NCI-H345 (cell line): Measurements from ENCODE around the gene LGI4.

Source experiments
- DNase-seq: peaks from one replicate; lab custom pipeline; 2025; lab: John Stamatoyannopoulos, UW

Gene LGI4

GRCh38 chr19:35085947-35086346 lies 48.9 kb downstream of the LGI4 start:
- DNase-seq: no peak

- no peak for DNase-seq
Observed at GRCh38 chr19:35084509-35084762, 50.4 kb downstream of the LGI4 start.

DNA sequence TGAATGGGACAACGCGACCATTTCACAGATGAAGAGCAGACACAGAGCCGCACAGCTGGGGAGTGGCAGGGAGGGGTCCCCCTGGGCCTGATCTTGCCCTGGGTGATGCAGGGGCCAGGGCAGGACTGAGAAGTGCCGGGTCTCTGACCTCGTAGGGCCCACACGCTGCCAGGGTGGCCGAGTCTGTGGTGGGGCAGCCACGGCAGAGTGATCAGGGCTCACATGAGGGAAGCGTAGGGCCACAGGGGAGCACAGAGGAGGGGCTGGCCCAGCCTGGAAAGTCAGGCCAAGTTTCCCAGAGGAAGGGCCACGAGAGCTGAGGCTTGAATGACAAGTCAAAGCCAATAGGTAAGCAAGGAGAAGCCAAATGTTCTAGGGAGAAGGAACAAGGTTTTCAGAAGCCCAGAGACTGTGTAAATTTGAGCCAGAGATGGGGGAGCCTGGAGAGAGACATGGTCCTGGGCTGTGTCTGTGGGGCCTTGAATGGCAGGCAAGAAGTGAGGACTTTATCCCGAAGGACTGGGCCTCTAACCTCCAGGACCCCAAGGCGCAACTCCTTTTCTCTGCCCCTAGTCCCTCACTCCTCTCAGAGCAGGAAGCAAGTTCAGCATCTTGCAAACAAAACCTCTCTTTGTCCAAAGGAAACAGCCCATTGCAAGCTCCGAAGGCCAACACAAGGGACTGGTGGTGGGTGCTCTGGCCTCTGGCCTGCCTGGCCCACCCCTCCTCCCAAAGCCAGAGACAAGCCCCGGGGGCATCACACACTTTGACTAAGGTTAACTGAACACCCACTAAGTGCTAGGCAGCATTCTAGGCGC lies 51.0 kb downstream of the LGI4 start:
- DNase-seq: no peak

DNA sequence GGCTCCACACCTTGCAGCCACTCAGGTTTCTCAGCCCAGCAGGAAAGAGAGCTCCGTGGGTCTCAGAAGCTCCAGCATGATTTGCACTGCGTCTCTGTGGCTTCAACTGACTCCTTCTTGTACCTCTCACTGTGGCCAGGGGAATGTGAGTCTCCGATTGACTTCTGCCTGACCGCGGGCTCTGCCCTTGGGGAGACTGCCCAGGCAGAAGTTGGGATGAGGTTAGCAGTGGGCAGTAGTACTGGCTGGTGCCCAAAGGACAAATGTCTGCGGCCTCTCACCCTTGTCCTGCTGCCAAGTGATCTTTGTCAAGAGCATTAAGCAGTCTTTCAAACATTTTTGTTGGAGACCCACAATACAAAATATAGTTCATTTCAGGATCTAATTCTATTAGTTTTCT lies 53.7 kb downstream of the LGI4 start:
- DNase-seq: no peak

GRCh38 chr19:35080613-35081170 lies 54.2 kb downstream of the LGI4 start:
- DNase-seq: no peak

DNA sequence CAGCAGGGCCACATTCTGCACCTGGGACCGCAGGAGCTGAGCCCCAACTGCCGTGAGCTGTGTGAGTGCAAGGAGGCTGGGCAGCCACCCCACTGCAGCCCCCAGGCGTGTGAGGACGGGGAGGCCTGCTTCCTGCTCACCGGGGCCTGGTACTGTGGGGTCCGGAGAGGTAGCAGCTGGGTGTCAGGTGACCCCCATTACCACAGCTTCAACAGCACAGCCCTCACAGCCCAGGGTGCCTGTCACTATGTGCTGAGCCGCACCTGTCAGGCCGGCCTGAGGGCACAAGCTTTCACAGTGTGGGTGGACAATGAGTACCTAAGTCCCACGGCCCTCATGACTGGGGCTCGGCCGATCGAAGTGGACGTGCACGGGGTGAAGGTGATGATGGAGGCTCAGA lies 55.0 kb downstream of the LGI4 start:
- no peak for DNase-seq

GRCh38 chr19:35077411-35078223 lies 57.2 kb downstream of the LGI4 start:
- DNase-seq: no peak

GRCh38 chr19:35076657-35077056 lies 58.2 kb downstream of the LGI4 start:
- no peak for DNase-seq

DNA sequence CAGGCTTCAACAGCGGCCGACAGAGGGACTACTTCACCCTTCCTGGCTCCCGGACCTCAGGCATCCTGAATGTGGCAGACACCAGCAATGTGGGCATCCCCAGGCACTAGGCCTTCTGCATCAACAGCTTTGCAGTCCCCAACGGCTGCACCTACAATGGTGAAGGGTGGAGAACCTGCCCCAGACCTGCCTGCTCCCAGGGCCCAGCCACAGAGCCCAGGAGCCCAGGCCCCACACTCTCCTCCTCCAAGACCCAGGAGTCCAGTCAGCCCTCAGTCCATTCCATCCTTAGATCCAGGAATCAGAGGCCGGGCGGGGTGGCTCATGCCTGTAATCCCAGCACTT lies 58.9 kb downstream of the LGI4 start:
- no peak for DNase-seq

GRCh38 chr19:35075202-35076025 lies 59.4 kb downstream of the LGI4 start:
- no peak for DNase-seq
